H9 (cell line): ENCODE measurements around the gene EFNB2. TPM values are rescaled to one million over a fixed set of nuclear protein-coding genes. Genes with fewer than 3 reads are reported as not detected.

ENCODE experiments used
- DNase-seq: peaks from one replicate; pipeline ENCODE4 v3.0.0-alpha.2; 2017
- H2AFZ ChIP-seq: one replicate; pipeline ENCODE4 v1.6.1; 2013; ENCODE audit warnings: mild to moderate bottlenecking, low read length, control low read depth, moderate library complexity
- H2AK5ac ChIP-seq: 2 replicates; pipeline ENCODE4 v1.6.1; 2013; ENCODE audit warnings: low read length, control low read depth, mixed read lengths; ENCODE audit not compliant: insufficient read length
- H2BK120ac ChIP-seq: one replicate; pipeline ENCODE4 v1.6.1; 2013; ENCODE audit warnings: low read depth, mild to moderate bottlenecking, low read length, control low read depth, inconsistent platforms; ENCODE audit not compliant: poor library complexity, severe bottlenecking
- H2BK12ac ChIP-seq: 2 replicates; pipeline ENCODE4 v1.6.1; 2013; ENCODE audit warnings: low read length, control low read depth, mixed read lengths, low read depth; ENCODE audit not compliant: insufficient read length
- H2BK15ac ChIP-seq: 2 replicates; pipeline ENCODE4 v1.6.1; 2013; ENCODE audit warnings: low read depth, low read length, control low read depth
- H2BK20ac ChIP-seq: one replicate; pipeline ENCODE4 v1.6.1; 2013; ENCODE audit warnings: low read depth, mild to moderate bottlenecking, low read length, control low read depth, inconsistent platforms; ENCODE audit not compliant: poor library complexity, severe bottlenecking
- H2BK5ac ChIP-seq: 2 replicates; pipeline ENCODE4 v1.6.1; 2013; ENCODE audit warnings: low read length, control low read depth, mixed read lengths; ENCODE audit not compliant: insufficient read length
- H3K14ac ChIP-seq: 2 replicates; pipeline ENCODE4 v1.6.1; 2013; ENCODE audit warnings: low read length, control low read depth; ENCODE audit not compliant: insufficient read depth
- H3K18ac ChIP-seq: 2 replicates; pipeline ENCODE4 v1.6.1; 2013; ENCODE audit warnings: low read depth, mild to moderate bottlenecking, mixed read lengths, low read length, control low read depth; ENCODE audit not compliant: insufficient read length
- H3K23ac ChIP-seq: 2 replicates; pipeline ENCODE4 v1.6.1; 2013; ENCODE audit warnings: low read length, control low read depth, mixed read lengths, low read depth; ENCODE audit not compliant: insufficient read length
- H3K23me2 ChIP-seq: 2 replicates; pipeline ENCODE4 v1.6.1; 2013; ENCODE audit warnings: low read depth, mild to moderate bottlenecking, mixed read lengths, low read length, control low read depth; ENCODE audit not compliant: insufficient read length, poor library complexity, severe bottlenecking
- H3K27ac ChIP-seq: 2 replicates; pipeline ENCODE4 v1.5.1; 2013; ENCODE audit warnings: low read length, control low read depth, mixed read lengths, low read depth; ENCODE audit not compliant: insufficient read length
- H3K27me3 ChIP-seq: 2 replicates; pipeline ENCODE4 v1.6.1; 2013; ENCODE audit warnings: low read length, control low read depth, inconsistent platforms; ENCODE audit not compliant: insufficient read depth
- H3K4ac ChIP-seq: 2 replicates; pipeline ENCODE4 v1.6.1; 2013; ENCODE audit warnings: low read depth, mild to moderate bottlenecking, control low read depth, inconsistent platforms, low read length, moderate library complexity
- H3K4me1 ChIP-seq: 2 replicates; pipeline ENCODE4 v1.6.1; 2013; ENCODE audit warnings: low read length, control low read depth, inconsistent platforms; ENCODE audit not compliant: insufficient read depth
- H3K4me2 ChIP-seq: 2 replicates; pipeline ENCODE4 v1.6.1; 2013; ENCODE audit warnings: low read length, control low read depth, mixed read lengths; ENCODE audit not compliant: insufficient read length, insufficient read depth
- H3K56ac ChIP-seq: 2 replicates; pipeline ENCODE4 v1.6.1; 2013; ENCODE audit warnings: low read depth, mild to moderate bottlenecking, mixed read lengths, low read length, control low read depth; ENCODE audit not compliant: insufficient read length
- H3K79me1 ChIP-seq: 2 replicates; pipeline ENCODE4 v1.6.1; 2013; ENCODE audit warnings: low read depth, mild to moderate bottlenecking, moderate library complexity, low read length, control low read depth, inconsistent platforms; ENCODE audit not compliant: insufficient read depth, poor library complexity, severe bottlenecking
- H3K79me2 ChIP-seq: 2 replicates; pipeline ENCODE4 v1.6.1; 2013; ENCODE audit warnings: low read length, control low read depth, inconsistent platforms; ENCODE audit not compliant: insufficient read depth
- H3K9ac ChIP-seq: 2 replicates; pipeline ENCODE4 v1.6.1; 2013; ENCODE audit warnings: low read length, control low read depth, mixed read lengths; ENCODE audit not compliant: insufficient read length; ENCODE audit errors: extremely low read depth
- H3K9me3 ChIP-seq: one replicate; pipeline ENCODE4 v1.6.1; 2013; ENCODE audit warnings: low read depth, low read length, inconsistent platforms; ENCODE audit not compliant: control insufficient read depth
- H3T11ph ChIP-seq: one replicate; pipeline ENCODE4 v1.6.1; 2013; ENCODE audit warnings: mild to moderate bottlenecking, low read length, control low read depth, inconsistent platforms
- H4K20me1 ChIP-seq: one replicate; pipeline ENCODE4 v1.6.1; 2013; ENCODE audit not compliant: control insufficient read depth, insufficient read length, insufficient read depth
- H4K5ac ChIP-seq: 2 replicates; pipeline ENCODE4 v1.6.1; 2013; ENCODE audit warnings: low read depth, mild to moderate bottlenecking, mixed read lengths, low read length, control low read depth; ENCODE audit not compliant: insufficient read length
- H4K8ac ChIP-seq: replicated peaks from 2 replicates; pipeline ENCODE4 v1.6.1; 2013; ENCODE audit warnings: low read length, control low read depth, mixed read lengths, low read depth; ENCODE audit not compliant: insufficient read length
- H4K91ac ChIP-seq: 2 replicates; pipeline ENCODE4 v1.6.1; 2013; ENCODE audit warnings: low read depth, mild to moderate bottlenecking, moderate library complexity, mixed read lengths, low read length, control low read depth; ENCODE audit not compliant: insufficient read length
- H3K27ac Mint-ChIP-seq, 3 experiments: 2 replicates in 2 of 3; 3 replicates in 1 of 3; pipeline ENCODE4 v1.8.0; 2020 to 2021; ENCODE audit warnings: mixed read lengths in 3 of 3, mild to moderate bottlenecking in 1 of 3, moderate library complexity in 1 of 3
- H3K27me3 Mint-ChIP-seq: 2 replicates; pipeline ENCODE4 v1.8.0; 2021; ENCODE audit warnings: low read depth, mild to moderate bottlenecking, moderate library complexity, mixed read lengths
- H3K36me3 Mint-ChIP-seq, 3 experiments: 2 replicates in 2 of 3; 3 replicates in 1 of 3; pipeline ENCODE4 v1.8.0; 2020 to 2021; ENCODE audit warnings: low read depth in 3 of 3, mixed read lengths in 3 of 3; ENCODE audit not compliant: insufficient read depth in 1 of 3
- H3K4me1 Mint-ChIP-seq, 2 experiments: 2 replicates each; pipeline ENCODE4 v1.8.0; 2020; ENCODE audit warnings: mixed read lengths in 2 of 2
- H3K4me3 Mint-ChIP-seq, 2 experiments: 2 replicates in 1 of 2; 3 replicates in 1 of 2; pipeline ENCODE4 v1.8.0; 2020 to 2021; ENCODE audit warnings: mild to moderate bottlenecking in 2 of 2, mixed read lengths in 2 of 2, moderate library complexity in 1 of 2
- H3K9me3 Mint-ChIP-seq, 2 experiments: 2 replicates in 1 of 2; 3 replicates in 1 of 2; pipeline ENCODE4 v1.8.0; 2020; ENCODE audit warnings: mild to moderate bottlenecking in 2 of 2, mixed read lengths in 2 of 2, moderate library complexity in 1 of 2
- CTCF ChIP-seq: fragments of 200-600 bp; sonication (generic); conservative IDR thresholded peaks from 3 replicates; pipeline ENCODE4 v1.8.0; 2021; ENCODE audit warnings: antibody characterized with exemption, mild to moderate bottlenecking
- WGBS: extraction: QIAGEN DNeasy Blood & Tissue Kit; methylation state at CpG from one replicate; pipeline ENCODE4 v1.1.7; 2013; ENCODE audit warnings: missing lambda C conversion rate, low lambda C conversion rate, mixed read lengths; ENCODE audit not compliant: insufficient read length; ENCODE audit errors: extremely low coverage; 5-methylcytosine and 5-hydroxymethylcytosine counted together
- total RNA-seq: library from RNA; stranded (reverse); gene quantifications from 2 replicates; pipeline ENCODE4 v1.2.1, GENCODE V29; 2021

The EFNB2 gene
- total RNA-seq, 1 experiment from 2014 or later = 12.7 TPM

GRCh38 chr13:106529415-106530170, 5.9 kb downstream of the EFNB2 start:
- no peak overlapping the region for H3K18ac ChIP-seq
- no peak overlapping the region for H3K23ac ChIP-seq
- H2BK20ac ChIP-seq = no peak overlapping the region
- H4K20me1 ChIP-seq = no peaks in the 10 kb centered on the region
- Mint-ChIP-seq H3K4me1 (peaks cover 81 to 84% of the 10 kb centered on the region in 2 experiments), H3K27me3 (peaks cover 39% of the 10 kb centered on the region), H3K9me3 (no peaks in the 10 kb centered on the region; a peak in 1 of 5 replicates), H3K36me3 (no peaks in the 10 kb centered on the region), H3K4me3 (peak overlapping the region; percentile 10 to 28; a peak in 2 of 5 replicates), H3K27ac (peak overlapping the region; percentile 24 to 82 (median 66); a peak in 5 of 7 replicates)
- H3K9me3 ChIP-seq = no peaks in the 10 kb centered on the region
- H3K9ac ChIP-seq = no peak overlapping the region
- no peak for DNase-seq
- no peak for TF ChIP-seq CTCF
- H3K4me2 ChIP-seq = peak overlapping the region; percentile 17
- no peak overlapping the region for H4K8ac ChIP-seq
- no peak overlapping the region for H2AK5ac ChIP-seq
- H2BK15ac ChIP-seq = no peak overlapping the region
- H3K27ac ChIP-seq = no peak overlapping the region
- no peak overlapping the region for H2AFZ ChIP-seq
- no peak overlapping the region for H4K5ac ChIP-seq
- no peak overlapping the region for H2BK120ac ChIP-seq
- H3K79me2 ChIP-seq = peaks cover 7% of the 10 kb centered on the region; the same call in 1 of the 2 replicates
- no peak overlapping the region for H2BK5ac ChIP-seq
- H3K27me3 ChIP-seq = peaks cover 5% of the 10 kb centered on the region; the same call in 1 of the 2 replicates
- no peak overlapping the region for H3K56ac ChIP-seq
- no CpG with 5 or more reads among the region's 8 CpGs for WGBS
- H3K79me1 ChIP-seq = no peaks in the 10 kb centered on the region
- no peak overlapping the region for H3K14ac ChIP-seq
- H2BK12ac ChIP-seq = no peak overlapping the region
- peaks cover 14% of the 10 kb centered on the region for H3K23me2 ChIP-seq
- H4K91ac ChIP-seq = no peak overlapping the region
- peaks cover 31% of the 10 kb centered on the region for H3K4me1 ChIP-seq
- H3K4ac ChIP-seq = no peak overlapping the region
- H3T11ph ChIP-seq = no peak overlapping the region
